ENCODE data around the gene UGT1A8. TPM values are rescaled to one million over a fixed set of nuclear protein-coding genes. Genes with fewer than 3 reads are reported as not detected.

Gene UGT1A8
- total RNA-seq, 1 donor from 2014 or later, result not detected

- H3K27ac Mint-ChIP-seq (ENCODE audit: unreplicated experiment), result no peak overlapping the region
- no peaks in the 10 kb centered on the region for H3K27me3 Mint-ChIP-seq (ENCODE audit: unreplicated experiment)
- no peak for TF ChIP-seq CTCF (IDR thresholded peaks at IDR 0.05; ENCODE audit: partially characterized antibody, unreplicated experiment)
- no peaks in the 10 kb centered on the region for H3K36me3 Mint-ChIP-seq (ENCODE audit: unreplicated experiment)
- no peak overlapping the region for H3K4me3 Mint-ChIP-seq (ENCODE audit: unreplicated experiment)
- no peaks in the 10 kb centered on the region for H3K9me3 Mint-ChIP-seq (ENCODE audit: unreplicated experiment)
- DNase-seq, result no peak
- H3K4me1 Mint-ChIP-seq (ENCODE audit: low read depth, unreplicated experiment), result no peaks in the 10 kb centered on the region
These were observed 149.0 kb downstream of the UGT1A8 start for GRCh38 chr2:233766416-233766815.

- Mint-ChIP-seq H3K27ac (ENCODE audit: unreplicated experiment) (no peak overlapping the region), H3K4me1 (ENCODE audit: low read depth, unreplicated experiment) (no peaks in the 10 kb centered on the region), H3K9me3 (ENCODE audit: unreplicated experiment) (no peaks in the 10 kb centered on the region), H3K36me3 (ENCODE audit: unreplicated experiment) (no peaks in the 10 kb centered on the region), H3K27me3 (ENCODE audit: unreplicated experiment) (no peaks in the 10 kb centered on the region), H3K4me3 (ENCODE audit: unreplicated experiment) (no peak overlapping the region)
- no peak for DNase-seq
- no peak for TF ChIP-seq CTCF (IDR thresholded peaks at IDR 0.05; ENCODE audit: partially characterized antibody, unreplicated experiment)
These were observed 150.6 kb downstream of the UGT1A8 start for GRCh38 chr2:233768076-233768475.

GRCh38 chr2:233769260-233769659 lies 151.8 kb downstream of the UGT1A8 start:
- no peaks in the 10 kb centered on the region for H3K36me3 Mint-ChIP-seq (ENCODE audit: unreplicated experiment)
- H3K4me1 Mint-ChIP-seq (ENCODE audit: low read depth, unreplicated experiment), result no peaks in the 10 kb centered on the region
- H3K4me3 Mint-ChIP-seq (ENCODE audit: unreplicated experiment), result no peak overlapping the region
- H3K9me3 Mint-ChIP-seq (ENCODE audit: unreplicated experiment), result no peaks in the 10 kb centered on the region
- no peak for DNase-seq
- H3K27ac Mint-ChIP-seq (ENCODE audit: unreplicated experiment), result no peak overlapping the region
- no peak for TF ChIP-seq CTCF (IDR thresholded peaks at IDR 0.05; ENCODE audit: partially characterized antibody, unreplicated experiment)
- H3K27me3 Mint-ChIP-seq (ENCODE audit: unreplicated experiment), result no peaks in the 10 kb centered on the region

GRCh38 chr2:233772153-233772552 lies 154.7 kb downstream of the UGT1A8 start:
- no peaks in the 10 kb centered on the region for H3K27me3 Mint-ChIP-seq (ENCODE audit: unreplicated experiment)
- H3K27ac Mint-ChIP-seq (ENCODE audit: unreplicated experiment), result no peak overlapping the region
- H3K4me1 Mint-ChIP-seq (ENCODE audit: low read depth, unreplicated experiment), result no peaks in the 10 kb centered on the region

GRCh38 chr2:233772583-233772982 lies 155.2 kb downstream of the UGT1A8 start:
- no peak overlapping the region for H3K4me3 Mint-ChIP-seq (ENCODE audit: unreplicated experiment)
- no peaks in the 10 kb centered on the region for H3K9me3 Mint-ChIP-seq (ENCODE audit: unreplicated experiment)
- DNase-seq, result no peak
- H3K27ac Mint-ChIP-seq (ENCODE audit: unreplicated experiment), result no peak overlapping the region
- no peaks in the 10 kb centered on the region for H3K27me3 Mint-ChIP-seq (ENCODE audit: unreplicated experiment)
- no peaks in the 10 kb centered on the region for H3K4me1 Mint-ChIP-seq (ENCODE audit: low read depth, unreplicated experiment)
- H3K36me3 Mint-ChIP-seq (ENCODE audit: unreplicated experiment), result peaks cover 12% of the 10 kb centered on the region
- no peak for TF ChIP-seq CTCF (IDR thresholded peaks at IDR 0.05; ENCODE audit: partially characterized antibody, unreplicated experiment)

More at GRCh38 chr2:233772153-233772552, 154.7 kb downstream of the UGT1A8 start:
- Mint-ChIP-seq H3K36me3 (ENCODE audit: unreplicated experiment) (peaks cover 12% of the 10 kb centered on the region), H3K9me3 (ENCODE audit: unreplicated experiment) (no peaks in the 10 kb centered on the region), H3K4me3 (ENCODE audit: unreplicated experiment) (no peak overlapping the region)
- no peak for TF ChIP-seq CTCF (IDR thresholded peaks at IDR 0.05; ENCODE audit: partially characterized antibody, unreplicated experiment)
- DNase-seq, result no peak

All from glutamatergic neuron (in vitro differentiated cells).